Upper lobe of left lung (tissue), 6 donors: ENCODE data around the gene CAPS. TPM values are rescaled to one million over a fixed set of nuclear protein-coding genes. Genes with fewer than 3 reads are reported as not detected.
A peak's percentile ranks its signal among the peaks of the same experiment; 100 is the strongest.

ENCODE experiments used
- ATAC-seq, 2 donors: fragments of 200-7000 bp; cut with Tn5 transposase; one replicate each; pipeline ENCODE4 v1.9.1; 2022; ENCODE audit warnings: mild to moderate bottlenecking in 2 of 2, moderate library complexity in 2 of 2; ENCODE audit not compliant: low FRiP score in 2 of 2
- DNase-seq, 2 donors: peaks; one replicate each; pipeline ENCODE4 v3.0.0-alpha.2; 2019 to 2020
- H3K27ac ChIP-seq, 4 donors: fragments of 200-600 bp; sonication (generic); one replicate each; pipeline ENCODE4 v1.5.1; 2016 to 2019
- H3K27me3 ChIP-seq, 4 donors: fragments of 200-600 bp; sonication (generic); one replicate each; pipeline ENCODE4 v1.5.1; 2017 to 2019
- H3K36me3 ChIP-seq, 4 donors: fragments of 200-600 bp; sonication (generic); one replicate each; pipeline ENCODE4 v1.5.1; 2016 to 2019
- H3K4me1 ChIP-seq, 4 donors: fragments of 200-600 bp; sonication (generic); one replicate each; pipeline ENCODE4 v1.5.1; 2018 to 2019
- H3K4me3 ChIP-seq, 4 donors: fragments of 200-600 bp; sonication (generic); one replicate each; pipeline ENCODE4 v1.5.1; 2017 to 2019; ENCODE audit warnings: mild to moderate bottlenecking in 2 of 4, moderate library complexity in 1 of 4
- H3K9me3 ChIP-seq, 4 donors: fragments of 200-600 bp; sonication (generic); one replicate each; pipeline ENCODE4 v1.5.1; 2018 to 2019
- EP300 ChIP-seq, 4 donors: sonication (generic); formaldehyde crosslinking; IDR thresholded peaks; one replicate each; pipeline ENCODE4 v1.5.1; 2017; ENCODE audit warnings: antibody characterized with exemption in 4 of 4, control low read depth in 2 of 4
- POLR2A ChIP-seq, 4 donors: fragments of 450-650 bp; IDR thresholded peaks; one replicate each; pipeline ENCODE4 v1.5.1; 2016 to 2017; ENCODE audit warnings: antibody characterized with exemption in 4 of 4, mild to moderate bottlenecking in 2 of 4
- POLR2AphosphoS5 ChIP-seq, 2 donors: sonication (generic); formaldehyde crosslinking; IDR thresholded peaks; one replicate each; pipeline ENCODE4 v1.5.1; 2017; ENCODE audit warnings: antibody characterized with exemption in 2 of 2
- WGBS, 2 donors: methylation state at CpG; one replicate each; pipeline ENCODE4 v1.1.5; 2017 to 2018; 5-methylcytosine and 5-hydroxymethylcytosine counted together
- total RNA-seq, 6 donors: library from RNA; depleted of rRNA in 4 of 6; stranded (reverse); fragments of >200 nt in 4 of 6; gene quantifications; one replicate each; pipeline versions ENCODE4 v1.1.0 to v1.2.1, GENCODE V29; 2016 to 2021
- TF ChIP-seq, protein P1 (sequence below), 6 experiments: fragments of 450-650 bp in 4 of 6; fragments of 200-600 bp in 2 of 6; sonication (generic) in 2 of 6; IDR thresholded peaks; one replicate each; pipeline ENCODE4 v1.5.1; 2016 to 2019; ENCODE audit warnings: antibody characterized with exemption in 6 of 6
- donor health status: DM: no; HTN: no; CAD: no; lungs with moderate emphysema.
- donor health status: DM: no; HTN: yes; CAD: no; lungs with severe emphysema.

Gene CAPS
- total RNA-seq, 6 donors from 2014 or later, result 20.6 to 414 (median 115) TPM

DNA sequence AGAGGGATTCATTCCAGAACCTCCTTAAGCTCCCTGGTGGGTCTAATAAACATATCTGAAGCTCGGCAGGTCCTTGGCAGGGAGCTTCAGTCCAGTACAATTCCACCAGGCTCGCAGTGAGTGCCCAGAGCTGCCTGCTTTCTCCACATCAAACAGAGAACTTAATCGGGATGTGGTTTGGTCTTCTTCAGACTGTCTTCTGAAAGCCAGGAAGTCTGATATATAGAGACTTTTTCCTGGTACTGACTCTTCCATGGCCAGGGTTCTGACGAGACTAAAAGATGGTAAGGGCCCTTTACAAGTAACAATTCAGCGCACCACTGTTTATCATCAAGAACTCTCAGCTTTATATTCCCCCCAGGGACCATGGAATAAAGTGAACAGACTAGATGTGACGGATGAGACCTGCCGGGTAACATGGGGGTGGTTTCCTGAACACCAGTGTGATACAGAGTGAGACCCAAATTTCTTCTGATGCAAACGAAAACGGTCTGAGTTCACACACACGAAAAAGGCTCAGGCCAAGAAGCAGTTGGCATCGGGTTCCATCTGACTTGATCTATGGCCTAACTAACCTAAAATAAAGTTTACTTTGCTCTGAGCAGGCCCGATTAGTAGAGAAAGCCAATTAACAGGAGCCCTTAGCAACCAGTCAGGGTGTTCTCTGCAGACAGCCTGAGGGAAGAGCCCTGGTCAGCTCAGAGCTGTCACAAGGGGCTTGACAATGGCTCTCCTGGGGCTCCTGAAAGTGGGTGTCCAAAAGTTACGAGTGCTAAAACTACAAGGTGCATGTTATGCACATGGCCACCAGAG, 34.9 kb downstream of the CAPS start:
- Histone ChIP-seq H3K4me3 (no peak overlapping the region), H3K27me3 (no peaks in the 10 kb centered on the region), H3K9me3 (no peaks in the 10 kb centered on the region), H3K4me1 (peaks cover 66 to 79% (median 72%) of the 10 kb centered on the region in 4 donors), H3K27ac (peak overlapping the region; percentile 42 to 74 (median 63)), H3K36me3 (peaks cover 0 to 12% (median 2%) of the 10 kb centered on the region in 4 donors)
- TF ChIP-seq, protein P1, sequence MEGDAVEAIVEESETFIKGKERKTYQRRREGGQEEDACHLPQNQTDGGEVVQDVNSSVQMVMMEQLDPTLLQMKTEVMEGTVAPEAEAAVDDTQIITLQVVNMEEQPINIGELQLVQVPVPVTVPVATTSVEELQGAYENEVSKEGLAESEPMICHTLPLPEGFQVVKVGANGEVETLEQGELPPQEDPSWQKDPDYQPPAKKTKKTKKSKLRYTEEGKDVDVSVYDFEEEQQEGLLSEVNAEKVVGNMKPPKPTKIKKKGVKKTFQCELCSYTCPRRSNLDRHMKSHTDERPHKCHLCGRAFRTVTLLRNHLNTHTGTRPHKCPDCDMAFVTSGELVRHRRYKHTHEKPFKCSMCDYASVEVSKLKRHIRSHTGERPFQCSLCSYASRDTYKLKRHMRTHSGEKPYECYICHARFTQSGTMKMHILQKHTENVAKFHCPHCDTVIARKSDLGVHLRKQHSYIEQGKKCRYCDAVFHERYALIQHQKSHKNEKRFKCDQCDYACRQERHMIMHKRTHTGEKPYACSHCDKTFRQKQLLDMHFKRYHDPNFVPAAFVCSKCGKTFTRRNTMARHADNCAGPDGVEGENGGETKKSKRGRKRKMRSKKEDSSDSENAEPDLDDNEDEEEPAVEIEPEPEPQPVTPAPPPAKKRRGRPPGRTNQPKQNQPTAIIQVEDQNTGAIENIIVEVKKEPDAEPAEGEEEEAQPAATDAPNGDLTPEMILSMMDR (IDR thresholded peaks at IDR 0.05), result no peak
- TF ChIP-seq EP300 (IDR thresholded peaks at IDR 0.05) (no peak), POLR2AphosphoS5 (IDR thresholded peaks at IDR 0.05) (no peak)
- DNase-seq, result no peak
- no peak for ATAC-seq
- WGBS, 2 donors, result 68 to 69% methylated on average over 13 of the region's 13 CpGs

DNA sequence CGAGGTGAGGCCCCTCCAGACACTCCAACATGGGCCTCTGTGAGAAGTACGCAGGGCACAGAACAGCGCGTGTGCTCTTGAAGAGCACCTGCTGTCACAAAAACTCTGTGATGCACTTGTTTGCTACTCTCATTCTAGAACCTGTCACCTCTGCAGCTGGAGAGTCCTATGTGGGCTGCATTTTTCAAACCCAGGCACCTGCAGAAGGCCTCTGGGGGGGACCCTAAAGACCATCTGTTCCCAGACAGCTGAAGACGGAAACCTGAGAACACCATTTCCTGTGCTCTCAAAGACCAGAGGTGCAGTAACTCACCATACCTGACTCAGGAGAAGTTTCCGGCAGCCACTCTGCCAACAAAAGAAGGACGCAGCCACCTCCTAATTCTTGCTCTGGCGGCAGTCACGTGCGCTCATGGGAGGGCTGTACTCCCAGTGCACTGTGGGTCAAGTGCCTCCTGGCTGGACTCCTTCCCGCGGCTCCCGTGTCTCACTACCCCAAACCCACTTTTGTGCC, 35.8 kb downstream of the CAPS start:
- no peak overlapping the region for H3K4me3 ChIP-seq
- TF ChIP-seq, protein P1 (IDR thresholded peaks at IDR 0.05), result no peak
- TF ChIP-seq EP300 (IDR thresholded peaks at IDR 0.05) (peak in 1 of 4 donors; percentile 8), POLR2AphosphoS5 (IDR thresholded peaks at IDR 0.05) (no peak), POLR2A (IDR thresholded peaks at IDR 0.05) (no peak)
- H3K36me3 ChIP-seq, result peaks cover 0 to 12% (median 2%) of the 10 kb centered on the region in 4 donors
- 57 to 79% methylated on average over 7 to 13 of the region's 13 CpGs for WGBS, 2 donors
- ATAC-seq, result peak in 1 of 2 donors; percentile 68
- H3K4me1 ChIP-seq, result peaks cover 75 to 88% (median 81%) of the 10 kb centered on the region in 4 donors
- no peaks in the 10 kb centered on the region for H3K9me3 ChIP-seq
- no peaks in the 10 kb centered on the region for H3K27me3 ChIP-seq
- peak overlapping the region; percentile 23 to 74 (median 57) for H3K27ac ChIP-seq
- peak in 1 of 2 donors; percentile 90 for DNase-seq

DNA sequence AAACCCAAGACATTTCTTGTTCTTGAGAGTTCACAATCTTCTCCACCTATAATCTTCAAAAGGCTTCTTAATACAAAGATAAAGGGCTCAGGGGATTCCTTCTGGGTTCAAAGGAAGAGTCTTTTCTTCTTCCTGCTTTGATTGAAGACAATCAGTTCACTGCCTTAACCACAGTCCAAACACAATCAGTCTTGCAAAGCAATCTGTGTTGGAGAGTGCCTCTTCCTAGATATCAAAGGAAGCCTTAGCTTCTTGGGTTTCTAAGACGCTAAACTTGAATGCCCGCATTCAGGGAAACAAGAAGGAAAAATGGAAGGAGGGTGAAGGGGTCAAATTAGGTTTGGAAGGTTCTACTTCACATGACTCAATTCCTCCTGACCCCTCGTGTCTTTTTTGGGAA, 36.7 kb downstream of the CAPS start:
- WGBS, 2 donors, result 37 to 56% methylated on average over 3 of the region's 3 CpGs
- peak overlapping the region in 2 of 4 donors; percentile 23 to 77 for H3K27ac ChIP-seq
- H3K9me3 ChIP-seq, result no peaks in the 10 kb centered on the region
- H3K4me1 ChIP-seq, result peaks cover 82 to 97% (median 90%) of the 10 kb centered on the region in 4 donors
- DNase-seq (no peak), ATAC-seq (no peak)
- peaks cover 0 to 9% (median 2%) of the 10 kb centered on the region in 4 donors for H3K36me3 ChIP-seq
- TF ChIP-seq POLR2AphosphoS5 (IDR thresholded peaks at IDR 0.05), result no peak
- TF ChIP-seq, protein P1 (IDR thresholded peaks at IDR 0.05), result no peak
- no peak for TF ChIP-seq EP300 (IDR thresholded peaks at IDR 0.05)
- H3K27me3 ChIP-seq, result no peaks in the 10 kb centered on the region
- no peak overlapping the region for H3K4me3 ChIP-seq

DNA sequence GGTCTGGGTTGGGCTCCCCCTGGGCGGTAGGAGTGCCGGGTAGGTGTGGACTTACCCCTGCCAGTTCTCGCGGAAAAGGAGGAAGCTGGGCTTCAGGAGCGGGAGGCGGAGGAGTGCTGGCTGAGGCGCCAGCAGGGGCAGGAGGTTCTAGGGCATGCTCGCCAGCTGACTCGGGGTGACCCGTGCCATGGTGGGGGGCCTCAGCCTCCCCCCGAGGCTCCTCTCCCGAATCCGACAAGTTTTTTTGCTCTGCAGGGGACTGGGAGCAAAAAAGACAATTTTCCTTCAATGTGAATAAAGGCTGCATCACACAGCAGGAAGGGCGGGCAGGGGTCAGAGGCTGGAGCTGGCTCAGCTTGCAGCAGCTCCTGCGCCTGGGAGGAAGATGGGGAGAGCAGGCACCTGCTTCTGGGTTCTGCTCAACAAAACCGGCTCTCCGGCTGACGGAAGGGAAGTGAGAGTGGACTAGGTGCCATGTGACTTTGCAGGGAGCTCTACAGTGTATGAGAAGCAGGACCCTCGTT, 37.3 kb downstream of the CAPS start:
- DNase-seq (peak in 1 of 2 donors; percentile 60), ATAC-seq (no peak)
- H3K4me3 ChIP-seq, result no peak overlapping the region
- peaks cover 0 to 9% (median 2%) of the 10 kb centered on the region in 4 donors for H3K36me3 ChIP-seq
- no peaks in the 10 kb centered on the region for H3K9me3 ChIP-seq
- 23 to 27% methylated on average over 17 to 19 of the region's 19 CpGs for WGBS, 2 donors
- H3K27me3 ChIP-seq, result no peaks in the 10 kb centered on the region
- H3K27ac ChIP-seq, result peak overlapping the region in 3 of 4 donors; percentile 69 to 77 (median 71)
- H3K4me1 ChIP-seq, result peaks cover 82 to 96% (median 90%) of the 10 kb centered on the region in 4 donors
- no peak for TF ChIP-seq POLR2AphosphoS5 (IDR thresholded peaks at IDR 0.05)
- TF ChIP-seq POLR2A (IDR thresholded peaks at IDR 0.05), result peak in 1 of 4 donors; percentile 10
